GM12872 (cell line): Measurements from ENCODE around the gene AP5Z1.

ENCODE experiments used
- TF ChIP-seq, protein P1 (sequence below): IDR thresholded peaks from 3 replicates; pipeline ENCODE4 v1.5.1; 2011; ENCODE audit warnings: low read depth, mild to moderate bottlenecking, low read length, moderate library complexity; ENCODE audit not compliant: insufficient read depth

The AP5Z1 gene

GRCh38 chr7:4747746-4748145 is 27.7 kb upstream of the AP5Z1 start:
- TF ChIP-seq, protein P1, sequence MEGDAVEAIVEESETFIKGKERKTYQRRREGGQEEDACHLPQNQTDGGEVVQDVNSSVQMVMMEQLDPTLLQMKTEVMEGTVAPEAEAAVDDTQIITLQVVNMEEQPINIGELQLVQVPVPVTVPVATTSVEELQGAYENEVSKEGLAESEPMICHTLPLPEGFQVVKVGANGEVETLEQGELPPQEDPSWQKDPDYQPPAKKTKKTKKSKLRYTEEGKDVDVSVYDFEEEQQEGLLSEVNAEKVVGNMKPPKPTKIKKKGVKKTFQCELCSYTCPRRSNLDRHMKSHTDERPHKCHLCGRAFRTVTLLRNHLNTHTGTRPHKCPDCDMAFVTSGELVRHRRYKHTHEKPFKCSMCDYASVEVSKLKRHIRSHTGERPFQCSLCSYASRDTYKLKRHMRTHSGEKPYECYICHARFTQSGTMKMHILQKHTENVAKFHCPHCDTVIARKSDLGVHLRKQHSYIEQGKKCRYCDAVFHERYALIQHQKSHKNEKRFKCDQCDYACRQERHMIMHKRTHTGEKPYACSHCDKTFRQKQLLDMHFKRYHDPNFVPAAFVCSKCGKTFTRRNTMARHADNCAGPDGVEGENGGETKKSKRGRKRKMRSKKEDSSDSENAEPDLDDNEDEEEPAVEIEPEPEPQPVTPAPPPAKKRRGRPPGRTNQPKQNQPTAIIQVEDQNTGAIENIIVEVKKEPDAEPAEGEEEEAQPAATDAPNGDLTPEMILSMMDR = no peak

GRCh38 chr7:4748231-4748681 is 27.2 kb upstream of the AP5Z1 start:
- TF ChIP-seq, protein P1 = no peak

GRCh38 chr7:4749363-4749762 is 26.1 kb upstream of the AP5Z1 start:
- TF ChIP-seq, protein P1 = no peak

DNA sequence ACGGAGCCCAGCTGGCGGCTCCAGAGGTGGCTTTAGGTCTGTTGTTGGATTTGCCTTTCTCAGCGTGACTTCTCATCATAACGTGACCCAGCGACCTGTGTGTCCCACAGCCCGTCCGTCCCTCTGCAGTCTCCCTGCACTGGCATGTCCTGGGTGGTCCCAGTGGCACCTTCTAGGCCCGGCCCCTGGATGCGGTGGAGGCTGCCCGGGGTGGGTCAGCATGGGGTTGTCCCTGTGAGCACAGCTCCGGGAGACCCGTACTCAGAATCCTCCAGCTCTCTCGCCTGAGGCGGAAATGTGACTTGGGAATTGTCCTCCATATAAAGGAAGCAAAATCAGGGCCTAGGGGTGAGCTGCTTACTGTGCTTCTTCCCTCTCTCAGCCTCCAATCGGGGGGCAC is 25.6 kb upstream of the AP5Z1 start:
- TF ChIP-seq, protein P1 = no peak

GRCh38 chr7:4751398-4751947 is 23.9 kb upstream of the AP5Z1 start:
- TF ChIP-seq, protein P1 = no peak

DNA sequence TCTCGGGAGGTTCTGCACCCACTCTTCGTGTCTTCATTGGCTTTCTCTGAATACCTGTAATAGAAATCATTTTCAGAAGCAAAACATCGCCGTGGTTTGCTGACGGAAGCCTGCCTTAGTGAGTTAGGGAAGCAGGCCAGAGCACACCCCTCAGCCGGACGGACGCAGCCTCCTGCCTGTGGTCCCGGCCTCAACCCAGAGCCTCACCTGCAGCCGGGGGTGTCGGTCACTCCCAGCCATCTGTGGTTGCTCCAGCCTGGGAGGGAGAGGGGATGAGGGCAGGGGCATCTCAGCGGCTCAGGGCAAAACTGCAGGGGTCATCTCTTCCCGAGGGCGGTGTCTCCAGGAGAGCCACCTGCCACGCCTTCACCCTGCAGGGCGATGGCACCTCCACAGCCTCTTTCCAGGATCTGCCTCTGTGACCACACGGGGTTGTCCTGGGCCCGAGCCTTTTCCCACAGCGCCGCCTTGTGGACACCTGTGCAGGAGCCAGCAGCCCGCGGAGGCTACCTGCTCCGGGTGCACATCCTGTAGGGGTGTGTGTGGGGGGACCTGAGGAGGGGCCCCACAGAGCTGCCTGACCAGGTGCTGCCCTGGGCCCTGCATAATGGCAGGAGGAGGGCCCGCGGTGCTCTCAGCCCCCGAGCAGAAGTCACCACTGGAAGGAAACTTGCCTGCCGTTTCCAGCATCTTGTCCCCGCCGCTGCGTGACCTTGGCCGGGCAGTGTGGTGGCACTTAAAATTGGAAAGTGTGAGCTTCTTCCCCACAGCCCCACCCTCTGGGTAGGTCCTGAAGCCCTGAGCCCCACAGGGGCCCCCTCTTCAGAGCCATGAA is 21.6 kb upstream of the AP5Z1 start:
- TF ChIP-seq, protein P1 = peak; percentile 96

DNA sequence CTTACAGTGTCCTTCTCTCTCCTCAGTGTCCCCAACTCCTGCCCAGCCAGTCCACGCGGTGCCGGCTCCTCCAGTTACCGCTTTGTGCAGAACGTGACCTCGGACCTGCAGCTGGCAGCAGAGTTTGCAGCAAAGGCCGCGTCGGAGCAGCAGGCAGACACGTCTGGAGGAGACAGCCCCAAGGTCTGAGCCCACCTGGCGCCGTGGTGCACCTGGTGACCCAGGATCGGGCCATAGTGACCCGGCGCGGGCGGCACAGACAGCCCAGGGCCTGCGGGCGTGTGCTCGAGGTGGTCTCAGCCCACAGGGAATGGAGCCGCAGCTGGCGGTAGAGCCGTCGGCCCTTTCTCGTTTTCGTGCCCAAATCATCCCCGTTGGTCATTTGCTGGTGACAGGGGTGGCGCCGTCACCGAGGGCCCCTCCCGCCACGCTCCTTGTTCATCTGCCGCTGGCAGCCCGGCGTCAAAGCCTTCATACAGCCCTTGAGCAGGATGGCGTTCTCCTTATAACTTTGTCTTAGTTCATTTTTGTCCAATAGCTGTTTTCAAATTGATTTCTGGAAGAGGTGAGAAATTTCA is 20.9 kb upstream of the AP5Z1 start:
- TF ChIP-seq, protein P1 = no peak
